K562 (cell line): ENCODE measurements around the gene COX10.

ENCODE experiments used
- CTCF ChIP-seq, 3 experiments: IDR thresholded peaks in 2 of 3; conservative IDR thresholded peaks in 1 of 3; 2 replicates each; pipeline ENCODE4 v1.5.1; 2011 to 2012; ENCODE audit warnings: low read length in 3 of 3, mild to moderate bottlenecking in 3 of 3, control low read depth in 2 of 3, improper control_type of control experiment in 1 of 3, inconsistent platforms in 1 of 3, low read depth in 1 of 3, mixed read lengths in 1 of 3, moderate library complexity in 1 of 3; ENCODE audit not compliant: insufficient read depth in 2 of 3
- FOXM1 ChIP-seq, 2 experiments: fragments of 450-650 bp in 1 of 2; sonication (generic) in 1 of 2; formaldehyde crosslinking in 1 of 2; IDR thresholded peaks; 2 replicates each; pipeline versions ENCODE4 v1.6.1 to v1.9.0; 2017 to 2022; ENCODE audit warnings: low read depth in 2 of 2, mild to moderate bottlenecking in 2 of 2, missing genetic modification reagents in 1 of 2, moderate library complexity in 1 of 2
- JUND ChIP-seq, 2 experiments: IDR thresholded peaks; 2 replicates in 1 of 2; 3 replicates in 1 of 2; pipeline ENCODE4 v1.6.1; 2011; ENCODE audit warnings: borderline replicate concordance in 2 of 2, low read depth in 2 of 2, low read length in 2 of 2, improper control_type of control experiment in 1 of 2, missing biosample characterization in 1 of 2, missing genetic modification characterization in 1 of 2, missing genetic modification reagents in 1 of 2
- SMARCB1 ChIP-seq: IDR thresholded peaks from 2 replicates; pipeline ENCODE4 v1.6.1; 2011; ENCODE audit warnings: improper control_type of control experiment, low read depth; ENCODE audit not compliant: insufficient read length
- ZNF174 ChIP-seq: fragments of 250-450 bp; sonication (Bioruptor Pico); IDR thresholded peaks from 2 replicates; pipeline ENCODE4 v1.4.0; 2020; ENCODE audit warnings: mild to moderate bottlenecking

- TF ChIP-seq JUND (IDR thresholded peaks at IDR 0.05; ENCODE audit: borderline replicate concordance, low read depth, low read length) (no peak), JUND (tag; IDR thresholded peaks at IDR 0.05; ENCODE audit: borderline replicate concordance, low read depth, low read length) (no peak), FOXM1 (IDR thresholded peaks at IDR 0.05; ENCODE audit: low read depth) (no peak), FOXM1 (CRISPR knock-in tag; IDR thresholded peaks at IDR 0.05; ENCODE audit: low read depth) (no peak), SMARCB1 (no peak), CTCF (IDR thresholded peaks at IDR 0.05 in 2 of 3, conservative IDR thresholded peaks at IDR 0.05 in 1 of 3; ENCODE audit: insufficient read depth in 2 of 3, low read depth in 1 of 3, low read length in 3 of 3) (no peak), ZNF174 (CRISPR knock-in tag) (no peak)
Observed at GRCh38 chr17:14119546-14119945, 50.2 kb downstream of the COX10 start.
